GM19468 (cell line): ENCODE measurements around the gene TRIAP1.
A peak's percentile ranks its signal among the peaks of the same experiment; 100 is the strongest.

Experiments
- ATAC-seq: cut with Tn5 transposase; IDR thresholded peaks from one replicate; pipeline ENCODE4 v1.9.1; 2021; ENCODE audit warnings: mild to moderate bottlenecking, moderate library complexity, moderate number of reproducible peaks; ENCODE audit not compliant: unreplicated experiment; ENCODE audit errors: extremely low read depth

TRIAP1 gene

DNA sequence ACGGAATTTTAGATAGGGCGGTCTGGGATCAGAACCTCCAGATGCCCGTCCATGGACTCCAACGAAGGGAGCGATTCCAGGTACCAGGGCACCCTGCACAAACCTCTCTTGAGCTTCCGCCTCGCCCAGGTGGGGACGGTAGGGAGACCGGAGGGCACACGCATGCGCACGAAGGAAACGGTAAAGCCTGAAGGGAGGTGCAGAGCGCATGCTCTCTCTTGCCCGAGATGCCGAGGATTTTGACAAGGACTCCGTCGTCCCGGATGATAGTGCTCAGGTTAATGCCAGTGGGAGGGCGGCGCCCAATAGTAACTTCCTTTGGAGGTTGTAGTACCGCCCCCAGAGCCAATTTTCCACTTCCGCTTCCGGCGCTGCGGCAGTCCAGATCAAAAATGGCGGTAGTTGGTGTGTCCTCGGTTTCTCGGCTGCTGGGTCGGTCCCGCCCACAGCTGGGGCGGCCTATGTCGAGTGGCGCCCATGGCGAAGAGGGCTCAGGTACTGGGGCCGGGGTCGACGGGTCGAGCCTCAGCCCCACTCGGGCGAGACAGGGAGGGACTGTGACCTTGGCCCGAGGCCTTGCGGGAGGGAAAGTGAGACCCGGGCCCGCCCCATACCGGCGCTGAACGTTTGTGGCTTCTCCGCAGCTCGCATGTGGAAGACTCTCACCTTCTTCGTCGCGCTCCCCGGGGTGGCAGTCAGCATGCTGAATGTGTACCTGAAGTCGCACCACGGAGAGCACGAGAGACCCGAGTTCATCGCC, 8.3 kb downstream of the TRIAP1 start, which contains the start of gene COX6A1:
Gene COX6A1, plus strand, starts transcription at position 379 of the 760 bp plus-strand sequence. Its CDS starts 14 bp downstream, at position 393.
- ATAC-seq, result peak; percentile 85

DNA sequence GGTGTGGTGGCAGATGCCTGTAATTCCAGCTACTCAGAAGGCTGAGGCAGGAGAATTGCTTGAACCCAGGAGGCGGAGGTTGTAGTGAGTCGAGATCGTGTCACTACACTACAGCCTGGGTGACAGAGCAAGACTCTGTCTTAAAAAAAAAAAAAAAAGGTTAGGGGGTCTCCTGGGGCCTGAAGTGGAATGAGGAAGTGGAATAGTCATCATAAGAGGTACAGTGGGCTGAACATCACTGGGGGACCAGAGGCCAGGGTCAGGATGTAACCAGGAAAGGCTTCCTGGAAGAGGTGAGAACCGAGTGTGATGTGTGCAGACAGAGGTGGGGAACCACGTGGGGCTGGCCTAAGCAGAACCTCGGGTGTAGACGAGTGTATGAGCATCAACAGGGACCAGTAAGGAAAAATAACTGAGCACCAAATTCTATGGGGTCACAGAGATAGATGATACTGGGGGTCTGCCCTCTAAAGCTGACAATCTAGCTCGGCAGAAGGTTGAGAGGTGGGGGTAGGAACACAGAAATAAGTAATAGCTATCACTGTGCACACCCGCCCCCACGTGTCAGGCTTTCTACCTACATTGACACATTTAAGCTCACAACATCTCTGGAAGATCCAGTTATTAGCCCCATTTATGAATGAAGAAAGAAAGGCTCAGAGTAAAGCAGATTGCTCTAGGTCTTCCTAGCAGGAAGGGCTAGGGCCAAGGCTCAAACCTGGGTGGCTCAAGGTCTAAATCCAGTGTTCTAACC, 13.2 kb downstream of the TRIAP1 start:
- ATAC-seq, result no peak

DNA sequence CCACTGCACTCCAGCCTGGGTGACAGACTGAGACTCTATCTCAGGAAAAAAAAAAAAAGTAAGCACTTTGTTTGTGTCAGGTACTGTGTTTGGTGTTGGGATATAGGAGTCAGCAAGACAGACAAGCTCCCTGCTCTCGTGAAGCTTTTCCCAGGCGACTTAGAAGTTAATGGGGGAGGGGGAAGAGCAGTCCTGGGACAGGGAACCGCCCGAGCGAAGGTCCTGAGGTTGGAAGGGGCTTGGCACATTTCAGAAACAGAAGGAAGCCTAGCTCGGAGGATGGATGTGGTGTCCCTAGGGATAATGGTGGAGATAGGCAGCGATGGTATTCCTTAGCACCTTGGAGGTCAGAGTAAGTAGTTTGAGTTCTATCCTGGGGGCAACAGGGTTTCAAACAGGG, 16.8 kb downstream of the TRIAP1 start:
- ATAC-seq, result no peak

DNA sequence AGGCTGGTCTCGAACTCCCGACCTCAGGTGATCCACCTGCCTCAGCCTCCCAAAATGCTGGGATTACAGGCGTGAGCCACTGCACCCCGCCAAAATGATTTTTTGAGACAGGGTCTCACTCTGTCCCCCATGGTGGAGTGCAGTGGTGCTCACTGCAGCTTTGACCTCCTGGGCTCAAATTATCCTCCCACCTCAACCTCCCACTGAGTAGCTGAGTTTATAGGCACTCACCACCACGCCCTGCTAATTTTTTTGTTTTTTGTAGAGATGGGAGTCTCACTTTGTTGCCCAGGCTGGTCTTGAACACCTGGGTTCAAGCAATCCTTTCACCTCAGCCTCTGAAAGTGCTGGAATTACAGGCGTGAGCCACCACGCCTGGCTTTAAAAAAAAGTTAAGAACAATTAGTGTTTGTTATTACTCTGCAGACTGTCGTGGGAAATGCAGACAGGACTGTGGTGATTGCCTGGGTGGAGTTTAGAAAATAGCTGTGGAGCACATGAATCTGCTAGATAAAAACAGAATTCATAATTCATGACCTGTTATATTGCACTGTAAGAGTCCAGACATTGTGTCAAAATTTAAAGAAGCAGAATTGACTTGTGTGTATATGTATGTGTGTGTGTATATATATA, 17.5 kb downstream of the TRIAP1 start:
- no peak for ATAC-seq

DNA sequence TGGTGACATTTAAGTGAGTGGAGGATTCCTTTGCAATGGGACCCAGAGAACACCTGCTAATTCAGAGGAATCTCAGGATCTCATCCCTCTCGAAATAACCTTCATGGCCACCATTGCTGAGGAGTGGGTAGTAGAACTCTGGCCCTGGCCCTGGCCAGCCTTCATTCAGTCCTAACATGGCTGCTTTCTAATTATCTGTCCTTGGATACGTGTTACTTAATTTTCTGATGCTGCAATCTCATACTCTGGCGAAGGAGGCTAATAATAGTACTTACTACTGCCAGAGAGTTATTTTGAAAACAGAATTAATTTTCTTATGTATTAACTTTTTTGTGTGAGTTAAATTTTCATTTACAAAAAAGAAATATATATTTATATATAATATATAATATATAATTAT, 20.4 kb downstream of the TRIAP1 start:
- ATAC-seq, result no peak

DNA sequence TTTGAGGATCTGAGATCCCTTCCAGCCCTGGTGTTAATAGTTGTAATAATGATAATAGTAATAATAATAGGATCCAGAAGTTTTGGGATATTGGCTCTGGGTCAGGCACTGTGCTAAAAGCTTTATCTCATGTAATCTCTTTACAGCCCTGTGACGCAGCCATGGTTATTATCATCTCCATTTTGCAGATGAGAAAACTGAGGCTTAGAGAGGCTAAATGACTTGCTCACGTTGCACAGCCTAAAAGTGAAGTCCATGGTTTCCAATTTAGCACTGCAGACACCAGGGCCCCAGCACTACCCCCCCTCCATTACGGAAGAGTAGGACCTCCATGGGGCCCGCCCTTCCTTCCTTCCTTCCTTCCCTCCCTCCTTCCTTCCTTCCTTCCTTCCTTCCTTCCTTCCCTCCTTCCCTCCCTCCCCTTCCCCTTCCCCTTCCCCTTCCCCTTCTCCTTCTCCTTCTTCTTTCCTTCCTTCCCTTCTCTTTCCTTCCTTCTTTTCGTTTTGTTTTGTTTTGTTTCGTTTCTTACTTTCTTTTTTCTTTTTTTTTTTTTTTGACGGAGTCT, 23.2 kb downstream of the TRIAP1 start:
- ATAC-seq, result no peak

DNA sequence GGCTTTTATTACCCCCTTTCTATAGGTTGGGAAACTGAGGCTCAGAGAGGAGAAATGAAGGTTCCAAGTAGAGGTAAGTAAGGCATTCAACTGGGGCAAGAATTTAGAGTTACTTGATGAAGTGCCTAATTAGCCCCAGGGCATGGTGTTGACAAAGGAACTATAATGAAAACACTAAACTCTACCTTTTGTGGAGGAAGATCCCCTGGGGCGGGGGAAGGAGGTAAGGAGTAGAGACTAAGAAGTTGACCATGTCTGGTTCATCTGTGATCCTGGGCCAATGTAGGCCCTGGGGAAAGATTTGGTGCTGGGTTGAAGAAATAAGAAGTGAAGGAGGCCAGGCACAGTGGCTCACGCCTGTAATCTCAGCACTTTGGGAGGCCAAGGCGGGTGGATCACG, 24.5 kb downstream of the TRIAP1 start:
- ATAC-seq, result no peak

DNA sequence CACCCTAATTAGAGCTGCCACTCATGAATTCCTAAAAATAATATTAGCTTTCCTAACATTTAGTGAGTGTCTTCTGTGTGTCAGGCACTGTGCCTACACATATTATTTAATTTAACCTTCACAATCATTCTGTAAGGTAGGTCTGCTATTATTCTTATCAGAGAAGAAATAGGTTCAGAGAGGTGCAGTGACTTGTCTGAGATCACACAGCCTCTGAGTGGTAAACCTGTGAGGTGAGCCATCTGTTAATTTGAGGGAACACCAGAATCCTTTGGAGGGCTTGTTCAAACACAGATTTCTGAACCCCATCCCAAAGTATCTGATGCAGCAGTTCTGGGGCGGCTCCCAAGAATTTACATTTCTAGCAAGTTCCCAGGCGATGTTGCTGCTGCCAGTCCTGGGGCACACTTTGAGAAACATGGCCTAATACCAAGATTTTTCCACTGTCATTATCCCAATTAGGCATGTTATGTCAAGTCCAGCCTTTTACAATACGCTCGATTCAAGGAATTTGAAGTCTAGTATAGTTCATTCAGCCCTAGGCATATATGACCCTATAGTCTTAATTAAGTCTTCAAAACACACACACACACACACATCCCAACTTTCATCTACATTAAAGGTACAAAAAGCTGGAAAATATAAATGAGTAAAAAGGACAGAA, 28.1 kb downstream of the TRIAP1 start:
- no peak for ATAC-seq

DNA sequence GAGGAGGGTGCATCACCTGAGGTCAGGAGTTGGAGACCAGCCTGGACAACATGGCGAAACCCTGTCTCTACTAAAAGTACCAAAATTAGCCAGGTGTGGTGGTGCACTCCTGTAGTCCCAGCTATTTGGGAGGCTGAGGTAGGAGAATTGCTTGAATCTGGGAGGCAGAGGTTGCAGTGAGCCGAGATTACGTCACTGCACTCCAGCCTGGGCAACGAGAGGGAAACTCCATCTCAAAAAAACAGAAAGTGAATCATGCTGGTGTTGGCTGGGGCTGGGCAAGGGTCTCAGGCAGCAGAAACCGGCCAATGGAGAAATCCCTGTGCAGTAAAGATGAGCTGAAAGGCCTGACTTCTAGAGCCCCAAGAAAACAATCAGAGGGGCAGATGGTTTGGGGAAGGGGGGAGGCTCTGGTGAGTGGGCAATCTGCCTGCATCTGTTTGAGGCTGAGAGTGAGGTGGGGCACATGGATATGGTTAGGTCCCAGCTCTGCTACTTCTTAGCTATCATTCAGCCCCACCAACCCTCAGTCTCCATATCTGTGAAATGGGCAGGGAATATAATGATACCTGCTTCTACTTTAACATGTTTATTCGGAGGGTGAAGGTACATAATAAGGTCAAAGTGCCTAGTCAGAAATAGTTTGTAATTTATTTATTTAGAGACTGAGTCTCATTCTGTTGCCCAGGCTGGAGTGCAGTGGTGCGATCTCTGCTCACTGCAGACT, 29.5 kb downstream of the TRIAP1 start:
- no peak for ATAC-seq

DNA sequence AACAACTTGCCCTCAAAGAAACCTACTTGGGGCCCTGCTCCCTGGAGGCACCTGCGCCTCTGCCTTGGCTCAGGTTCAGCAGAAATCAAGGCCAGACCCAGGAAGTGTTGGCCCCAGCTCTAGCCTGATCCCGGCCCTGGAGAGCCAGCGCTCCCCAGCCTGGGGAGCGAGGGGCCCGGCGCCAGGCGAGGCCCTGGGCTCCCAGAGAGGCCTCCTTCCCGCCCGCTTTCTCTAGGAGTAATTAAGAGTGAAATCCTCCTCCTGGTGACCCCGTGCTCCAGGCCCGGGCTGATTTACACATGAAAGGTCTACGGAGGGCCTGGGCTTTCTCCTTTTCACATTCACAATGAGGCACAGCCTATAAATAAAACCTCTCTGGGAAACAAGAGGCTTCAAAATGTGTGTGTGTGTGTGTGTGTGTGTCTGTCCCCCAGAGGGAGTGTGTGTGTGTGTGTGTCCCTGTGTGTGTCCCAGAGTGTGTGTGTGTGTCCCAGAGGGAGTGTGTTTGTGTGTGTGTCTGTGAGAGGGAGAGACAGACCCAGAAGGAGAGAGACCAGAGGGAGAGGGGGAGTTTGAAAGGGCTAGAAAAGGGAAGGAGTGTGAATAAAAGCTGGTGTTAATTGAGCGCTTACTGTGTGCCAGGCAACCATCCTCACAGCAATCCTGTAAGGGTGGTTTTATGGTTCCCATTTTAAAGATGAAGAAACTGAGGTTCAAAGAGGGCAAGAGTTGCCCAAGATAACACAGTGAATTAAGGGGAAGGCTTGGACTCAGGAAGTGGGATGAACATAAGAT, 32.1 kb downstream of the TRIAP1 start:
- ATAC-seq, result no peak

DNA sequence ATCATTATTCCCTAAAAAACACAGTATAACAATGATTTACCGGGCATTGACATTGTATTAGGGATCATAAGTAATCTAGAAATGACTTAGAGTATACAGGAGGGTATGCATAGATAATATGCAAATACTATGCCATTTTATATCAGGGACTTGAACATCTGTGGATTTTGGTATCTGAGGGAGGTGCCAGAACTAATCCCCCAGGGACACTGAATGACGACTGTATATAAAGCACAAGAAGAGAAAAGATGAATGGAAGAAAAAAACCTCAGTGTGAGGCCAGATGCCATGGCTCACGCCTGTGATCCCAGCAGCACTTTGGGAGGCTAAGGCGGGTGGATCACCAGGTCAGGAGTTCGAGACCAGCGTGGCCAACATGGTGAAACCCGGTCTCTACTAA, 33.8 kb downstream of the TRIAP1 start:
- no peak for ATAC-seq

DNA sequence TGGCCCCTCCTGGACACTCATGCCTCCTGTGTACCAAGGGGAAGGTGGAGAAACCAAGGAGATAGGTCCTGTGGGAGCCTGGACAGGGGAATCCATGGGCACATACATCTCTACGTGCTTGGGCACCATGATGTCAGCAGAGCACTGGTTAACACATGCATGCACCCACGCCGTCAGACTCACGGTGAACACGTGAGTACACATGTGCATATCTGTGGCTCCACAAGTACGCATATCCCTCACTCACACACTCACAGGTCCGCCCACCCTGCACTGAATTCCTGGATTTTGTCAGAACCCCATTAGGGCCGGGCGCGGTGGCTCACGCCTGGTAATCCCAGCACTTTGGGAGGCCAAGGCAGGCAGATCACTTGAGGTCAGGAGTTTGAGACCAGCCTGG, 37.4 kb downstream of the TRIAP1 start:
- no peak for ATAC-seq

DNA sequence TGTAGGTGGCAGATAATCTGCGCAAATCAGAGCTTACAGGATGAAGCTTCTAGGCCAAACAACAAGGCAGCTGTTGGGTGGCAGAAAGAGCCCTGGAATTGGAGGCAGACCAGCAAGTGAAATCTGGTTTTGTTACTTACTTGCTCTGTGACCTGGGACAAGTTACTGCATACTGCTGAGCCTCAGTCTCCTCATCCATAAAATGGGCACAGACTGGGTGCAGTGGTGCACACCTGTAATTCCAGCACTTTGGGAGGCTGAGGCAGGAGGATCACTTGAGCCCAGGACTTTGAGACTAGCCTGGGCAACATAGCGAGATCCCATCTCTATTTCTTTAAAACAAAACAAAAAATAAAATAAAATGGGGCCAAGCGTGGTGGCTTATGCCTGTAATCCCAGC, 39.6 kb downstream of the TRIAP1 start:
- no peak for ATAC-seq

DNA sequence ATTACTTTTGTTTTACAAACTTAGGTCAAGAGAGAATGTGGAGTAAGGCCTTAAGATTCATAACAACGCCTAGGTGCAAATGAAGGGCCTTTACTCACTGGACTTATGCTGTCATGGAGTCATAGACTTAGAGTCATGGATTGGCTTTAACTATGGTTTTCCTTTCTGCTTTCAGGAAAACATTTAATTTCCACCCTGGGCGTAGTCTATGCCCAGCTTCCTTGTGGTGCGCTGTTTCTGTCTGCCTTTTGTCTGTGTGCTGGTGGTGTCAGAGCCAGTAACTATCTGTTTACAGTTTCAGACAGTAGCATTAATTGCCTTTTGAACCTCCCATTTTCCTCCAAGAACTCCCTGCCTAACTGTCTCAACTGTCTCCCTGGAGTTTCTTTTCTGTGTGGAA, 40.1 kb downstream of the TRIAP1 start:
- no peak for ATAC-seq

DNA sequence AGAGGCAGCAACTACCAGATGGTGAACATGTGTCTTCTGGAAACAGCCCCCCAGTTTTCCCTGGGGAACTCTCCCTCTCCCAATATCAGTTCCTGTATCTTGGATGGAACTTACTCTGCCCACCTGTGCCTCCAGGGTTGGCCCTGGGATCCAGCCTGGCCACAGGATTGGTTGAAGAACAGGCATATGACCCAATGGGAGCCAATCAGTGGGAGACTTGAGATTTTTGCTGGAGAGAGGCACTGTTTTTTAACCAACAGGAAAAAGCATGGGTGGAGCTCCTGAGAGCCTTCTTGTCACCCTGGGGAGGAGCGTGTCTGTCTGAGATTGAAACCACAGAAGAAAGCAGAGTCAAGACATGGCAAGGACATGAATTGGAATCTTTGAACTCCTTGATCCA, 41.9 kb downstream of the TRIAP1 start:
- no peak for ATAC-seq

DNA sequence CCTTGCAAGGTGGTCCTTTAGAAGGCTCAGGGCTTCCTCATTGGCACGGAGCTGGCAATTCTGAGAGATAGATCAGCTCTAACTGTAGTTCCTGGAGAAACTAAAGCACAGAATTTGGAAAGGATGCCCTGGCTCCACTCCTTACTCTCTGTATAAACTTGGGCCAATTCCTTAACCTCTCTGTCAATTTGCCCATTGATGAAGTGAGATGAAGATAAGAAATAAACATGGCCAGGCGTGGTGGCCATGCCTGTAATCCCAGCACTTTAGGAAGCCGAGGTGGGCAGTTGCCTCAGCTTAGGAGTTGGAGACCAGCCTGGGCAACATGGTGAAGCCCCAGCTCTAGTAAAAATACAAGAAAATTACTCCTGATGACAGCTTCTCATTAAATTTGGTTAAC, 42.3 kb downstream of the TRIAP1 start:
- ATAC-seq, result no peak

DNA sequence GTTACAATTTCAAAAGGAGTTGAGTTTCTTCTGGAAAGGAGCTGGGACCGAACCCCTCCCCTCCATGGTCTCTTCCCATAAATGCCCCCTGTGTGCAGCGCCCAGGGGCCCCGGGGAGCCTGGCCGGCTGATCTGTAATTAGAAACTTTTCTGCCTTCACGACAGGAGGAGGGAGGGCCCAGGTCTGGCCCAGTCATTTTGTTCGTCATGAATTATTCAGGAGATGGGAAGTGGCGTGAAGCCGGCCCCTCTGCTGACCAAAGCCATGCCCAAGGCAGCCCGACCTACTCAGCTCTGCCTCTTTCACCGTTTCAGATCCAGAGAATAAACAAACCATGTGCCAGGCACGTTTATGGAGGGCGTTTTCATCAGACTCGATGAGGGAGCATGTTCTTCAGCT, 44.0 kb downstream of the TRIAP1 start:
- no peak for ATAC-seq

DNA sequence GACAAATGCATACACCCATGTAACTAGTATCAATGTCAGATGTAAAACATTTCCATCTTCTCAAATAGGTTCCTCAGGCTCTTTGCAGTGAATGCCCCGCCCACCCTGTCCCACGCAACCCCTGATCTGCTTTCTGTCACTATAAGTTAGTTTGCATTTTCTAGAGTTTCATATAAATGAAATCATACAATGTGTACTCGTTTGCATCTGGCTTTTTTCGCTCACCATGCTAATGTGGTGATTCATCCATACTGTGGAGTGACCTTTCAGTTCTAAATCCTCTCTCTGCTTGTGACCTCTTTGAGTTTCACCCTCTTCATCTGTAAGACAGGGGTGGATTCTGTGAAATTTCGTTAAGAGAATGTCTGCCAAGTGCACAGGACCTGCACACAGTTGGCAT, 46.7 kb downstream of the TRIAP1 start:
- no peak for ATAC-seq
